HCT116 (cell line): ENCODE results near the gene POU5F1. TPM values are rescaled to one million over a fixed set of nuclear protein-coding genes. Genes with fewer than 3 reads are reported as not detected.
A peak's percentile ranks its signal among the peaks of the same experiment; 100 is the strongest.

ENCODE experiments used
- ATAC-seq: fragments of 200-7000 bp; cut with Tn5 transposase; 2 replicates; pipeline ENCODE4 v1.9.1; 2020; ENCODE audit warnings: mild to moderate bottlenecking, moderate library complexity
- BruUV-seq: library from RNA; stranded (reverse); fragments of 400-500 nt; replicated peaks from 2 replicates; lab custom pipeline; 2021; lab: Mats Ljungman, UMichigan
- CTCF ChIA-PET: fragments of 300-600 bp; sonication (Branson Sonifier 250); formaldehyde crosslinking; loops from one replicate; lab custom pipeline; 2021; ENCODE audit warnings: antibody characterized with exemption; lab: Charles Lee
- POLR2A ChIA-PET: fragments of 300-600, 350-600 bp; sonication (Branson Sonifier 250); formaldehyde crosslinking; loops from one replicate; lab custom pipeline; 2021; ENCODE audit warnings: antibody characterized with exemption; lab: Charles Lee
- RAD21 ChIA-PET, 2 experiments: fragments of 300-600 bp; sonication (Branson Sonifier 250); formaldehyde crosslinking; loops; one replicate each; lab custom pipeline; 2023; ENCODE audit warnings: low total read pairs in 2 of 2; ENCODE audit not compliant: uncharacterized antibody in 2 of 2, unreplicated experiment in 2 of 2, low non-redundant PET in 1 of 2; lab: Charles Lee
- DNase-seq: peaks from one replicate; pipeline ENCODE4 v3.0.0-alpha.2; 2010; ENCODE audit warnings: low read depth, low spot score
- H2AFZ ChIP-seq: fragments of 200-600 bp; shearing (Covaris generic), sonication (generic); 2 replicates; pipeline ENCODE4 v1.6.1; 2017; ENCODE audit warnings: low read depth, mixed run types, mixed read lengths, antibody characterized with exemption, low read length; ENCODE audit not compliant: poor library complexity, severe bottlenecking
- H3K27ac ChIP-seq: 2 replicates; pipeline ENCODE4 v1.5.1; 2012; ENCODE audit warnings: low read depth, low read length
- H3K27me3 ChIP-seq: fragments of 200-600 bp; sonication (generic); 2 replicates; pipeline ENCODE4 v1.6.1; 2016; ENCODE audit warnings: mixed run types, low read length, mixed read lengths; ENCODE audit not compliant: insufficient read depth
- H3K36me3 ChIP-seq, 2 experiments: fragments of 200-500 bp in 1 of 2; fragments of 200-600 bp in 1 of 2; sonication (Bioruptor generic) in 1 of 2; sonication (generic) in 1 of 2; 2 replicates each; pipeline versions ENCODE4 v1.5.1 to v1.6.1; 2014 to 2016; ENCODE audit warnings: low read length in 2 of 2, inconsistent platforms in 1 of 2, mixed read lengths in 1 of 2, mixed run types in 1 of 2; ENCODE audit not compliant: insufficient read depth in 2 of 2, control insufficient read depth in 1 of 2
- H3K4me1 ChIP-seq, 2 experiments: fragments of 200-600 bp in 1 of 2; sonication (generic) in 1 of 2; 2 replicates each; pipeline versions ENCODE4 v1.5.1 to v1.6.1; 2012 to 2017; ENCODE audit warnings: low read length in 2 of 2, inconsistent platforms in 1 of 2, mild to moderate bottlenecking in 1 of 2, mixed read lengths in 1 of 2, mixed run types in 1 of 2, moderate library complexity in 1 of 2; ENCODE audit not compliant: insufficient read depth in 2 of 2, control insufficient read depth in 1 of 2
- H3K4me2 ChIP-seq: fragments of 200-600 bp; sonication (generic); 2 replicates; pipeline ENCODE4 v1.6.1; 2017; ENCODE audit warnings: mixed run types, low read length, mixed read lengths
- H3K4me3 ChIP-seq, 2 experiments: fragments of 200-600 bp in 1 of 2; sonication (generic) in 1 of 2; replicated peaks in 1 of 2; 2 replicates each; pipeline ENCODE4 v1.5.1; 2011 to 2016; ENCODE audit warnings: low read length in 2 of 2, control low read depth in 1 of 2, low read depth in 1 of 2, mild to moderate bottlenecking in 1 of 2, mixed read lengths in 1 of 2, mixed run types in 1 of 2
- H3K79me2 ChIP-seq: fragments of 200-600 bp; sonication (generic); 2 replicates; pipeline ENCODE4 v1.6.1; 2017; ENCODE audit warnings: mild to moderate bottlenecking, mixed run types, low read length, moderate library complexity, mixed read lengths; ENCODE audit not compliant: insufficient read depth
- H3K9ac ChIP-seq: fragments of 200-600 bp; sonication (generic); 2 replicates; pipeline ENCODE4 v1.6.1; 2016; ENCODE audit warnings: low read length, mixed read lengths
- H3K9me2 ChIP-seq: fragments of 200-600 bp; sonication (generic), shearing (Covaris generic); 2 replicates; pipeline ENCODE4 v1.6.1; 2017; ENCODE audit warnings: mixed run types, mild to moderate bottlenecking, moderate library complexity; ENCODE audit not compliant: insufficient read depth
- H3K9me3 ChIP-seq, 2 experiments: fragments of 200-500 bp in 1 of 2; fragments of 200-600 bp in 1 of 2; sonication (Bioruptor generic) in 1 of 2; sonication (generic) in 1 of 2; 2 replicates each; pipeline ENCODE4 v1.6.1; 2014 to 2017; ENCODE audit warnings: low read length in 2 of 2, mixed read lengths in 2 of 2, inconsistent platforms in 1 of 2, low read depth in 1 of 2, mild to moderate bottlenecking in 1 of 2, mixed run types in 1 of 2, moderate library complexity in 1 of 2; ENCODE audit not compliant: control insufficient read depth in 1 of 2, insufficient read depth in 1 of 2
- H4K20me1 ChIP-seq: fragments of 200-600 bp; sonication (generic), shearing (Covaris generic); 2 replicates; pipeline ENCODE4 v1.6.1; 2017; ENCODE audit warnings: mixed run types, mild to moderate bottlenecking, moderate library complexity; ENCODE audit not compliant: insufficient read depth
- ATF3 ChIP-seq: IDR thresholded peaks from 2 replicates; pipeline ENCODE4 v1.6.1; 2012
- CBX3 ChIP-seq: IDR thresholded peaks from 2 replicates; pipeline ENCODE4 v1.6.1; 2012; ENCODE audit warnings: low read depth
- CEBPB ChIP-seq: IDR thresholded peaks from 2 replicates; pipeline ENCODE4 v1.6.1; 2012; ENCODE audit warnings: low read depth
- CTCF ChIP-seq, 3 experiments: fragments of 200-600 bp in 1 of 3; sonication (generic) in 1 of 3; IDR thresholded peaks in 2 of 3; conservative IDR thresholded peaks in 1 of 3; 2 replicates each; pipeline ENCODE4 v1.5.1; 2012 to 2017; ENCODE audit warnings: low read depth in 2 of 3, low read length in 2 of 3, antibody characterized with exemption in 1 of 3, borderline replicate concordance in 1 of 3, control low read depth in 1 of 3, mild to moderate bottlenecking in 1 of 3, mixed read lengths in 1 of 3, mixed run types in 1 of 3, moderate library complexity in 1 of 3; ENCODE audit not compliant: insufficient read depth in 1 of 3
- EGR1 ChIP-seq: IDR thresholded peaks from 2 replicates; pipeline ENCODE4 v1.6.1; 2012; ENCODE audit warnings: low read depth
- EZH2 ChIP-seq: fragments of 200-600 bp; sonication (generic); IDR thresholded peaks from 2 replicates; pipeline ENCODE4 v1.6.1; 2017; ENCODE audit warnings: antibody characterized with exemption, mixed run types
- EZH2phosphoT487 ChIP-seq: fragments of 200-600 bp; IDR thresholded peaks from 2 replicates; pipeline ENCODE4 v1.6.1; 2018; ENCODE audit warnings: antibody characterized with exemption, borderline replicate concordance
- FOSL1 ChIP-seq: IDR thresholded peaks from 2 replicates; pipeline ENCODE4 v1.6.1; 2012; ENCODE audit warnings: low read depth
- JUND ChIP-seq: IDR thresholded peaks from 2 replicates; pipeline ENCODE4 v1.6.1; 2012
- POLR2A ChIP-seq: IDR thresholded peaks from 2 replicates; pipeline ENCODE4 v1.7.0; 2011; ENCODE audit warnings: borderline replicate concordance; ENCODE audit not compliant: insufficient read depth, insufficient read length; ENCODE audit errors: extremely low read depth
- POLR2AphosphoS5 ChIP-seq: IDR thresholded peaks from 2 replicates; pipeline ENCODE4 v1.6.1; 2011; ENCODE audit warnings: mild to moderate bottlenecking, low read depth, low read length, moderate library complexity
- REST ChIP-seq: IDR thresholded peaks from 2 replicates; pipeline ENCODE4 v1.6.1; 2012; ENCODE audit warnings: low read depth
- SIN3A ChIP-seq: IDR thresholded peaks from 2 replicates; pipeline ENCODE4 v1.6.1; 2012; ENCODE audit warnings: low read depth
- SP1 ChIP-seq: IDR thresholded peaks from 2 replicates; pipeline ENCODE4 v1.6.1; 2012; ENCODE audit warnings: low read depth
- SRF ChIP-seq: IDR thresholded peaks from 2 replicates; pipeline ENCODE4 v1.6.1; 2012; ENCODE audit warnings: low read depth
- TCF7L2 ChIP-seq: IDR thresholded peaks from 2 replicates; pipeline ENCODE4 v1.7.0; 2011; ENCODE audit warnings: borderline replicate concordance, inconsistent platforms; ENCODE audit not compliant: insufficient read depth, insufficient read length; ENCODE audit errors: extremely low read depth
- YY1 ChIP-seq: IDR thresholded peaks from 2 replicates; pipeline ENCODE4 v1.6.1; 2011; ENCODE audit warnings: low read length, low read depth, moderate library complexity, mild to moderate bottlenecking; ENCODE audit not compliant: insufficient replicate concordance; ENCODE audit errors: extremely low read depth
- ZBTB33 ChIP-seq: IDR thresholded peaks from 2 replicates; pipeline ENCODE4 v1.6.1; 2011; ENCODE audit warnings: mild to moderate bottlenecking, low read length, moderate library complexity; ENCODE audit not compliant: insufficient replicate concordance; ENCODE audit errors: extremely low read depth
- ZFX ChIP-seq: fragments of 450-650 bp; IDR thresholded peaks from 2 replicates; pipeline ENCODE4 v1.6.1; 2017
- ZNF274 ChIP-seq: fragments of 200-500 bp; sonication (Bioruptor generic); IDR thresholded peaks from 2 replicates; pipeline ENCODE4 v1.6.1; 2014; ENCODE audit warnings: mild to moderate bottlenecking, low read depth, low read length, inconsistent platforms
- intact Hi-C: fragments of 100-400 bp; cut with micrococcal nuclease; formaldehyde crosslinking; loops from 2 replicates; pipeline ENCODE4 v1.10.0; 2022
- total RNA-seq: library from RNA; stranded (reverse); gene quantifications from one replicate; pipeline ENCODE4 v1.2.1, GENCODE V29; 2021; ENCODE audit not compliant: unreplicated experiment

POU5F1 gene
- total RNA-seq, 1 experiment from 2014 or later: 1.9 TPM

GRCh38 chr6:31114541-31114878, 56.0 kb downstream of the POU5F1 start, which contains the start of gene PSORS1C1:
TSS of gene PSORS1C1 (plus strand) at chr6:31114800. CDS start at chr6:31129633, 14,833 bp downstream.
- Histone ChIP-seq H4K20me1 (no peaks in the 10 kb centered on the region), H3K9ac (peak within 1 kb of the TSS; percentile 73), H3K4me2 (peak within 1 kb of the TSS; percentile 92), H3K4me3 (peak within 1 kb of the TSS; percentile 51 to 64), H3K27ac (peak within 1 kb of the TSS; percentile 83), H3K79me2 (peaks cover 8% of the 10 kb centered on the region; the same call in 1 of the 2 replicates), H3K36me3 (no peaks in the 10 kb centered on the region), H3K4me1 (peaks cover 29 to 51% of the 10 kb centered on the region in 2 experiments), H3K9me2 (no peaks in the 10 kb centered on the region), H3K9me3 (no peaks in the 10 kb centered on the region), H3K27me3 (no peaks in the 10 kb centered on the region), H2AFZ (peak within 1 kb of the TSS; percentile 43)
- peak; percentile 90 for DNase-seq
- ChIA-PET RAD21 (interaction anchor here (0.6 to 1.5 kb wide), 5 partner anchors 10 to 35 kb away, joined by 3 to 6 read pairs (median 5); no protein-coding TSS in a partner anchor), POLR2A (interaction anchor here (0.6 to 2.8 kb wide), 14 partner anchors 10 to 517 kb away, joined by 3 to 11 read pairs (median 5); partner anchors contain the start of genes MICA and TCF19), CTCF (interaction anchor here (0.7 to 2.6 kb wide), 14 partner anchors 12 to 292 kb away, joined by 3 to 21 read pairs (median 4); partner anchors contain the start of gene PSORS1C2)
- peak; percentile 91 for ATAC-seq
- no TSS peak for BruUV-seq
- intact Hi-C loops: loop anchor here (1.0 kb wide), 1 partner anchor 12 kb away; no protein-coding TSS in a partner anchor
- no peak for TF ChIP-seq ATF3
- peak; percentile 17; the same call in 1 of the 2 replicates for TF ChIP-seq SIN3A
- peak; percentile 83 for TF ChIP-seq JUND
- no peak for TF ChIP-seq SRF
- TF ChIP-seq YY1: no peak
- peak; percentile 78 for TF ChIP-seq FOSL1
- no peak for TF ChIP-seq CEBPB
- TF ChIP-seq POLR2AphosphoS5: peak; percentile 63
- no peak for TF ChIP-seq REST
- peak; percentile 90 for TF ChIP-seq SP1
- TF ChIP-seq EZH2phosphoT487: no peak
- TF ChIP-seq CBX3: 0 out of 2 replicates have a peak, but pooled peaks have one; percentile 15
- 0 out of 2 replicates have a peak, but pooled peaks have one; percentile 11 for TF ChIP-seq ZFX
- TF ChIP-seq TCF7L2: peak; percentile 61
- TF ChIP-seq EGR1: peak; percentile 48; the same call in 1 of the 2 replicates
- no peak for TF ChIP-seq EZH2
- no peak for TF ChIP-seq CTCF (IDR thresholded peaks at IDR 0.05 in 2 of 3, conservative IDR thresholded peaks at IDR 0.05 in 1 of 3; ENCODE audit: borderline replicate concordance in 1 of 3, insufficient read depth in 1 of 3, low read depth in 2 of 3, low read length in 2 of 3)
- TF ChIP-seq ZNF274: no peak
- no peak for TF ChIP-seq POLR2A
- TF ChIP-seq ZBTB33: no peak
